Measurements from ENCODE around the gene NECAB2. TPM values are rescaled to one million over a fixed set of nuclear protein-coding genes. Genes with fewer than 3 reads are reported as not detected.

Gene NECAB2
- polyA plus RNA-seq, 1 donor from 2014 or later, result 12.5 TPM

GRCh38 chr16:83946781-83947566 is 21.1 kb upstream of the NECAB2 start:
- Histone ChIP-seq H3K36me3 (ENCODE audit: insufficient read depth, low read length) (no peaks in the 10 kb centered on the region), H2AFZ (ENCODE audit: low read depth, low read length) (no peak overlapping the region), H3F3A (ENCODE audit: insufficient read depth, low read length, poor library complexity, severe bottlenecking) (no peaks in the 10 kb centered on the region), H3K9me2 (ENCODE audit: insufficient read depth, low read length) (no peaks in the 10 kb centered on the region), H3K4me3 (ENCODE audit: low read length) (no peak overlapping the region), H3K4me2 (ENCODE audit: low read length) (no peak overlapping the region), H4K20me1 (ENCODE audit: insufficient read depth) (no peaks in the 10 kb centered on the region), H3K27ac (ENCODE audit: low read length) (no peak overlapping the region), H3K79me2 (replicated peaks; ENCODE audit: insufficient read depth, low read length) (no peaks in the 10 kb centered on the region), H3K9ac (ENCODE audit: low read length) (no peak overlapping the region), H3K9me3 (ENCODE audit: low read length) (no peaks in the 10 kb centered on the region), H3K27me3 (ENCODE audit: insufficient read depth, low read depth, low read length) (no peaks in the 10 kb centered on the region)
- TF ChIP-seq MXI1 (conservative IDR thresholded peaks at IDR 0.05; ENCODE audit: poor library complexity, severe bottlenecking), result no peak
- TF ChIP-seq CTCF (IDR thresholded peaks at IDR 0.05; ENCODE audit: poor library complexity, severe bottlenecking), result no peak
- no peak for TF ChIP-seq EP300 (conservative IDR thresholded peaks at IDR 0.05; ENCODE audit: poor library complexity, severe bottlenecking)
- TF ChIP-seq RAD21 (conservative IDR thresholded peaks at IDR 0.05), result no peak
- TF ChIP-seq EZH2 (IDR thresholded peaks at IDR 0.05; ENCODE audit: borderline replicate concordance, insufficient read depth, low read length, poor library complexity, severe bottlenecking), result no peak
- TF ChIP-seq REST (IDR thresholded peaks at IDR 0.05; ENCODE audit: borderline replicate concordance), result no peak
- TF ChIP-seq SMC3 (conservative IDR thresholded peaks at IDR 0.05; ENCODE audit: poor library complexity), result no peak
- no peak for TF ChIP-seq TAF1 (IDR thresholded peaks at IDR 0.05; ENCODE audit: low read depth)
- TF ChIP-seq POLR2AphosphoS5 (IDR thresholded peaks at IDR 0.05), result no peak

- no peak overlapping the region for H3K9ac ChIP-seq (ENCODE audit: low read length)
- H3K27me3 ChIP-seq (ENCODE audit: insufficient read depth, low read depth, low read length), result no peaks in the 10 kb centered on the region
- H3K27ac ChIP-seq (ENCODE audit: low read length), result no peak overlapping the region
- H3K36me3 ChIP-seq (ENCODE audit: insufficient read depth, low read length), result no peaks in the 10 kb centered on the region
- no peaks in the 10 kb centered on the region for H4K20me1 ChIP-seq (ENCODE audit: insufficient read depth)
- H2AFZ ChIP-seq (ENCODE audit: low read depth, low read length), result no peak overlapping the region
- H3K9me2 ChIP-seq (ENCODE audit: insufficient read depth, low read length), result no peaks in the 10 kb centered on the region
- TF ChIP-seq POLR2AphosphoS5 (IDR thresholded peaks at IDR 0.05) (no peak), TAF1 (IDR thresholded peaks at IDR 0.05; ENCODE audit: low read depth) (no peak), EP300 (conservative IDR thresholded peaks at IDR 0.05; ENCODE audit: poor library complexity, severe bottlenecking) (no peak), REST (IDR thresholded peaks at IDR 0.05; ENCODE audit: borderline replicate concordance) (no peak), CTCF (IDR thresholded peaks at IDR 0.05; ENCODE audit: poor library complexity, severe bottlenecking) (no peak), RAD21 (conservative IDR thresholded peaks at IDR 0.05) (no peak), MXI1 (conservative IDR thresholded peaks at IDR 0.05; ENCODE audit: poor library complexity, severe bottlenecking) (no peak), SMC3 (conservative IDR thresholded peaks at IDR 0.05; ENCODE audit: poor library complexity) (no peak), EZH2 (IDR thresholded peaks at IDR 0.05; ENCODE audit: borderline replicate concordance, insufficient read depth, low read length, poor library complexity, severe bottlenecking) (no peak)
- no peaks in the 10 kb centered on the region for H3K79me2 ChIP-seq (replicated peaks; ENCODE audit: insufficient read depth, low read length)
- H3K4me2 ChIP-seq (ENCODE audit: low read length), result no peak overlapping the region
- no peaks in the 10 kb centered on the region for H3F3A ChIP-seq (ENCODE audit: insufficient read depth, low read length, poor library complexity, severe bottlenecking)
- no peaks in the 10 kb centered on the region for H3K9me3 ChIP-seq (ENCODE audit: low read length)
- no peak overlapping the region for H3K4me3 ChIP-seq (ENCODE audit: low read length)
These were observed 20.3 kb upstream of the NECAB2 start for GRCh38 chr16:83947642-83948234.

All from neural cell (in vitro differentiated cells).